Adipose tissue (tissue), 3 donors: ENCODE results near the gene C5orf58. TPM values are rescaled to one million over a fixed set of nuclear protein-coding genes. Genes with fewer than 3 reads are reported as not detected.
A peak's percentile ranks its signal among the peaks of the same experiment; 100 is the strongest.

Experiments
- H3K27ac ChIP-seq: one replicate; pipeline ENCODE4 v1.5.1; 2013; ENCODE audit warnings: low read depth, low read length
- WGBS, 3 donors: extraction: QIAGEN DNeasy Blood & Tissue Kit; methylation state at CpG; one replicate each; pipeline ENCODE4 v1.1.7; 2013; 5-methylcytosine and 5-hydroxymethylcytosine counted together
- polyA plus RNA-seq, 3 donors: library from polyadenylated mRNA; stranded (reverse); fragments of 200-250 nt; gene quantifications; one replicate each; pipeline ENCODE4 v1.2.3, GENCODE V29; 2013
- donor health status: healthy with polysubstance abuse.
- donor health status: Bipolar disorder and iron deficiency.
- donor health status: healthy.

The C5orf58 gene
- polyA plus RNA-seq, 3 donors = not detected

GRCh38 chr5:170249355-170249754 is 16.6 kb downstream of the C5orf58 start:
- WGBS, 3 donors = 79 to 82% (median 81%) methylated on average over 4 of the region's 4 CpGs
- no peak overlapping the region for H3K27ac ChIP-seq

GRCh38 chr5:170250810-170251317 is 18.1 kb downstream of the C5orf58 start:
- no peak overlapping the region for H3K27ac ChIP-seq
- 45 to 70% (median 68%) methylated on average over 3 of the region's 3 CpGs for WGBS, 3 donors

DNA sequence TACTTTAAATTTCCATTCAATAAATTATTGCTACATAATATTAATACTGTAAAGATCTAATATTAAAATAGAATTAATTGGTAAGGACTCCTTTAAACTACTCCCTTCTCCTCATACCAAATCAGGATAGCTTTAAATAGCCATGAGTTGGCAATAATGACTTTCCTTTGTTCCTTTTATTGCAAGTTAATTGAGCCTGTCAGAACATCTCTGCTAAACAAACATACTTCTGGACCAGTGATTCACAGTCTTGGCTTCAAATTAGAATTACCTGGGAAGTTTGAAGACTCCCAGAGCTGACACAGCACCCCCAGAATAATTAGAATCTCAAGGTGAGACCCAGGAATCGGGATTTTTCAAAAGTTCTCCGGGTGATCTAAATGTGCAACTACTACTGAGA is 18.7 kb downstream of the C5orf58 start:
- WGBS, 3 donors = 70 to 91% (median 74%) methylated on average over 2 of the region's 2 CpGs

GRCh38 chr5:170252109-170252508 is 19.3 kb downstream of the C5orf58 start:
- WGBS, 3 donors = 43 to 88% (median 83%) methylated on average over 3 of the region's 3 CpGs
- H3K27ac ChIP-seq = no peak overlapping the region

More for the DNA sequence above, 18.7 kb downstream of the C5orf58 start:
- H3K27ac ChIP-seq = no peak overlapping the region

GRCh38 chr5:170252720-170253350 is 20.1 kb downstream of the C5orf58 start:
- 46 to 74% (median 69%) methylated on average over 9 of the region's 9 CpGs for WGBS, 3 donors
- no peak overlapping the region for H3K27ac ChIP-seq

DNA sequence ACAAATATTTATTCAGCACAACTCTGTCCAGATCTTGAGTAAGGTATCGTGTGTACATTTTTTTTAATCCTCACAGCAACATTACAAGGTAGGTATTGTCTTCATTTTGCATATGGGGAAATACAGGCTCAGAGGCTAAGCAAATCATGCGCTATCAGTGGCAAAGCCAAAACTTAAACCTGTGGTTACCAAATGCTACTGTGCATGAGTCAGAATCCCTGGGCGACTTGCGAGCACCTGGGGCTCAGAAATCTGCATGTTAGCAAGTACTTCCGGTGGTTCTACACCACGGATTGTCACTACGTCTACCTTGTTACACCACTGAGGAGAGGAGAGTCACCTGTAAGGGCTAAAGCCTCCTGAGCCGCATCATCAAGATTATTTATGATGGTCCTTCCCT is 21.3 kb downstream of the C5orf58 start:
- H3K27ac ChIP-seq = no peak overlapping the region
- 35 to 89% (median 79%) methylated on average over 8 of the region's 8 CpGs for WGBS, 3 donors

GRCh38 chr5:170256571-170256970 is 23.8 kb downstream of the C5orf58 start:
- 77 to 94% (median 89%) methylated on average over 1 of the region's 1 CpG for WGBS, 3 donors
- H3K27ac ChIP-seq = no peak overlapping the region

DNA sequence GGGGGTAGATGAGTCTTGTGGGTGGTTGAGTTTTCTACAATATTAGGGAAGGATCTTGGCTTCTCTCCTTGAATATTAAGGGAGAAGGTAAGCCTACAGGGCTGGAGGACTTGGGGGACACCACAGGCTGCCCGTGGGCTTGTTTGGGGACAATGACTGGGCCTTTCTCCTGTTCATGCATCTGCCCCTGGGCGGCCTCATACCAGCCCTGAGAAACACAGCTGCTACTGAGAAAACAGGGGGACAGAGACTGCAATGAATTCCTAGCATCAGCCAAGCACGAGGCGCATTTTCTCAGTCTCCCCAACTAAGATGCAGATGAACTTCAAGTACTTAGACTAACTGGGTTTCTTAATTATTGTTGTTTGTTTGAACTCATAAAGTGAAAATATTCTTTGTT is 24.6 kb downstream of the C5orf58 start:
- WGBS, 3 donors = 95 to 98% (median 97%) methylated on average over 4 of the region's 4 CpGs
- no peak overlapping the region for H3K27ac ChIP-seq

DNA sequence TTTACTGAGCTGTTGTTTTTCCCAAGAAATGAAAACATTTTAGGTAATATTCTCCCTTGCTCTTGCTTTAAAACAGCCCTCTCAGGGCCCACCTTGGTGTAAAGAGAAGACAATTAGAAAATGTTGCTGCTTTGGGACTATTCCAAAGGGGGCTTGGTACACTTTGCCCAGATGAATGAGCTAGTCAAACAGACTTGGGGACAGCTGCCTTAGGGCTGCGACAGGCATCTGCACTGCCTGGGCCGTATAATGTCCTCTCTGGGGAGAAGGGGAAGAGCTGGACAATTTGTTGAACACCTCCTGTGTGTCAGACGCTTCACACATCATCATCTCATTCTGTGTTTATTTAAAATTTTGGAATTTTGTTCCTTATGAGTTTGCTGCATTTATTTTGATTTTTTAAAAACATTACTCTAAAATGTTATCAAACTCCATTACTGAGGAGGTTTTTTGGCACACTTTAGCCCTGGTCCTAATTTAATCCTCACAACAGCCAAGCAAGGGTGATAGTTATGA is 28.8 kb downstream of the C5orf58 start:
- 82 to 94% (median 92%) methylated on average over 3 of the region's 3 CpGs for WGBS, 3 donors
- H3K27ac ChIP-seq = no peak overlapping the region

- H3K27ac ChIP-seq = no peak overlapping the region
- WGBS, 3 donors = 61 to 92% (median 82%) methylated on average over 15 of the region's 15 CpGs
Observed at GRCh38 chr5:170262061-170263045, 29.6 kb downstream of the C5orf58 start.

DNA sequence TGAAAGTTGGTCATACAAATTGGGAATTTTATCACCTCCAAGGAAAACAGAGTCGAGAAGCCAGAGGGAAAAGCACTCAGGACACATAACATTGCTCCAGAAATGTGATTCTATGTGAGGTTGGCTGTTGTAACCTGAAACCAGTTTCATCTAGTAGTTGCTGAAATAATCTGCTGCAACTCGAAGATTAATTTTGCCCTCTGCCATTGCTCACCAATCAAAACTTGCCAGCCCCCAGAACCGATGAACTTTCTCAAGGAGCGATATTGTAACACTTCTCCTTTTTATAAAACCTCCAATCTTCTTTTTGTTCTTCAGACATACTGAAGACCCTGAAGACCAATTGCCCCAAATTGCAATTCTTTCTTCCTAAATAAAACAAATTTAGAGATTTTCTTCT is 31.1 kb downstream of the C5orf58 start:
- whole genome bisulfite sequencing, 3 donors = 61 to 82% (median 75%) methylated on average over 4 of the region's 4 CpGs
- no peak overlapping the region for H3K27ac ChIP-seq

DNA sequence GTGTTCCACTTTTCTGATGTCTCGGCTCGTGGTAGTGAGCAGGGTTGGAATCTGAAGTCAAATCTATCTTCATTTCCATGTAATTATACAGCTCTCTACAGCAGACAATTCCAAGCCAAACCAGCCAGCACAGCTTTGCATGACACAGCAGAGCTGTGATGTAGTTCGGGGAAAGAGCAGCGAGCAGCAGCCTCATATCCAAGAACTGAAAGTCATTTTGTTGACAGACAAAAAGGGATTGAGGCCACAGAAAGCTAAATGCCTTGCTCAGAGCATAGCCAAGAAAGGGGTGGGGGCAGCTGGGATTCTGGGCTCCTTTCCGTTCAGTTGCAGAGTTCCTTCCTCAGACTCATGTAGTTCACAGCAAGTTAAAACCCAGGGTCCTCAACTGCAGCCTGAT is 32.7 kb downstream of the C5orf58 start:
- no peak overlapping the region for H3K27ac ChIP-seq
- 25 to 39% (median 34%) methylated on average over 5 of the region's 5 CpGs for WGBS, 3 donors

- WGBS, 3 donors = 53 to 69% (median 65%) methylated on average over 17 of the region's 17 CpGs
- no peak overlapping the region for H3K27ac ChIP-seq
Observed at GRCh38 chr5:170266570-170267381, 34.0 kb downstream of the C5orf58 start.

GRCh38 chr5:170267431-170268152 is 34.8 kb downstream of the C5orf58 start:
- 29 to 42% (median 36%) methylated on average over 16 of the region's 16 CpGs for WGBS, 3 donors
- H3K27ac ChIP-seq = no peak overlapping the region

GRCh38 chr5:170268153-170268689 is 35.4 kb downstream of the C5orf58 start:
- 30 to 40% (median 39%) methylated on average over 15 of the region's 15 CpGs for WGBS, 3 donors
- H3K27ac ChIP-seq = no peak overlapping the region

- WGBS, 3 donors = 30 to 64% (median 48%) methylated on average over 3 of the region's 3 CpGs
- H3K27ac ChIP-seq = peak overlapping the region; percentile 81
Observed at GRCh38 chr5:170268884-170269283, 36.1 kb downstream of the C5orf58 start.

DNA sequence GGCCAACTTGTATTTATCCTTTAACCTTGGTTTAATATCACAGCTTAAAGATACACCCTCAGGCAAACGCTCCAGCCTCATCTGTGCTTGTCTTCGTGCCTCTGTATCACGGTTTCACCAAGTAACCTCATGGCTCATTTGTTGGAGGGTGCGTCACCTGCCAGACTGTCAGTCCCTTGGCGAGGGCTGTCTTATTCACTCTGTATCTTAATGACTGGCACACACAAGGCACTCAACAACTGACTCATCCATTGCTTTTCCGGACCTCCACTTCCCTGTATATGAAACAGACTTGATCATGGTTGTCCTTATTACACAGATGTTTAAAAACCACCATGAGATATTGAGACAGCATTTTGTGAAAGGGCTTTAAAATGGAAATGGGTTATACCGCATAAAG is 36.8 kb downstream of the C5orf58 start:
- WGBS, 3 donors = 77 to 82% (median 80%) methylated on average over 7 of the region's 7 CpGs
- H3K27ac ChIP-seq = no peak overlapping the region
